Kasumi-1 (cell line): Measurements from ENCODE around the gene FEM1A.
A peak's percentile ranks its signal among the peaks of the same experiment; 100 is the strongest.
"Not testable (repeated sequence)": the region's sequence is repeated elsewhere in the genome, so short reads cannot be mapped to it uniquely, and the experiment has no call there.

Source experiments
- DNase-seq, 2 experiments: peaks; one replicate each; lab custom pipeline; 2025; lab: John Stamatoyannopoulos, UW

Gene FEM1A, protein sequence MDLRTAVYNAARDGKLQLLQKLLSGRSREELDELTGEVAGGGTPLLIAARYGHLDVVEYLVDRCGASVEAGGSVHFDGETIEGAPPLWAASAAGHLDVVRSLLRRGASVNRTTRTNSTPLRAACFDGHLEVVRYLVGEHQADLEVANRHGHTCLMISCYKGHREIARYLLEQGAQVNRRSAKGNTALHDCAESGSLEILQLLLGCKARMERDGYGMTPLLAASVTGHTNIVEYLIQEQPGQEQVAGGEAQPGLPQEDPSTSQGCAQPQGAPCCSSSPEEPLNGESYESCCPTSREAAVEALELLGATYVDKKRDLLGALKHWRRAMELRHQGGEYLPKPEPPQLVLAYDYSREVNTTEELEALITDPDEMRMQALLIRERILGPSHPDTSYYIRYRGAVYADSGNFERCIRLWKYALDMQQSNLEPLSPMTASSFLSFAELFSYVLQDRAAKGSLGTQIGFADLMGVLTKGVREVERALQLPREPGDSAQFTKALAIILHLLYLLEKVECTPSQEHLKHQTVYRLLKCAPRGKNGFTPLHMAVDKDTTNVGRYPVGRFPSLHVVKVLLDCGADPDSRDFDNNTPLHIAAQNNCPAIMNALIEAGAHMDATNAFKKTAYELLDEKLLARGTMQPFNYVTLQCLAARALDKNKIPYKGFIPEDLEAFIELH

GRCh38 chr19:4791183-4792018 is at the start of gene FEM1A:
Gene FEM1A (plus strand): TSS chr19:4791734. CDS start chr19:4791855, 121 bp downstream.
- peak; percentile 100 for DNase-seq

GRCh38 chr19:4742723-4743646 is 48.5 kb upstream of the FEM1A start:
- no peak for DNase-seq

- peak; percentile 31 to 49 for DNase-seq
These were observed 46.9 kb upstream of the FEM1A start for GRCh38 chr19:4744451-4745174.

GRCh38 chr19:4745175-4745574 is 46.4 kb upstream of the FEM1A start:
- DNase-seq = not testable (repeated sequence)

GRCh38 chr19:4745986-4746385 is 45.5 kb upstream of the FEM1A start:
- no peak for DNase-seq

DNA sequence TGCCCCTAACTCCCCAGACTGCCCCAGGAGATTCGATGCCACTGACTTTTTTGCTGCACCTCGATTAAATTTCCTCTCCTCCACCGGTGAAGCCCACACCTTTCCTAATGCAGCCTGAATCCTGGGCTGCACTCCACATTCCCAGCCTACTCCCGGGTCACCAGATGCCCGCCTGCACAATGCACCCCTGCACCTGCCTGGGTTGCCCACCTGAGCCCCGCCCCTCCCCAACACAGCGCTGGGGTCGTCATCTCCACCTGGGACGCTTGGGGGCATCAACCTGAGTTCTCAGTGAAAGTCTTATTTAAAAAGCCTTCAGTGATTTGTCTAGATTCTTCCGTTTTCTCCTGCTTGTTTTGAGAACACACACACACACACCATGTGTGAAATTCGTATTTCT is 43.3 kb upstream of the FEM1A start:
- DNase-seq = no peak

- no peak for DNase-seq
These were observed 42.9 kb upstream of the FEM1A start for GRCh38 chr19:4748589-4748988.

- no peak for DNase-seq
These were observed 41.5 kb upstream of the FEM1A start for GRCh38 chr19:4749870-4750590.

DNA sequence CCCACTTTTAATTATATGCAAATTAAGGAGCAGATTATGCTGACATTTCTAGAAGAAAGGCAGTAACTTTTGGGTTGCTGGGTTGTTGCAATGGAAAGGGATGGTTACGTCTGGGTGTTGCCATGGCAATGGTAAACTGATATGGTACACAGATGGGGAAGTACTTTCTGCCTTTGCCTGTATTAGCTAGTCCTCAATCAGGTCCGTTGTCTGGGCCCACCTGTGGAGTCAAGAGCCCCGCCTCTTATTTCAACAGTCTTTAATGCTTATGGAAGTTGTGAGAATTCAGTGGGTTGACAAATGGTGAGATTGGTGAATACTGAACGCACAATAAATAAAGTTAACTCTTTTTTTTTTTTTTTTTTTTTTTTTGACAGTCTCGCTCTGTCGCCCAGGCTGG is 37.3 kb upstream of the FEM1A start:
- DNase-seq = peak in 1 of 2 experiments; percentile 8

GRCh38 chr19:4755459-4755858 is 36.1 kb upstream of the FEM1A start:
- DNase-seq = no peak

DNA sequence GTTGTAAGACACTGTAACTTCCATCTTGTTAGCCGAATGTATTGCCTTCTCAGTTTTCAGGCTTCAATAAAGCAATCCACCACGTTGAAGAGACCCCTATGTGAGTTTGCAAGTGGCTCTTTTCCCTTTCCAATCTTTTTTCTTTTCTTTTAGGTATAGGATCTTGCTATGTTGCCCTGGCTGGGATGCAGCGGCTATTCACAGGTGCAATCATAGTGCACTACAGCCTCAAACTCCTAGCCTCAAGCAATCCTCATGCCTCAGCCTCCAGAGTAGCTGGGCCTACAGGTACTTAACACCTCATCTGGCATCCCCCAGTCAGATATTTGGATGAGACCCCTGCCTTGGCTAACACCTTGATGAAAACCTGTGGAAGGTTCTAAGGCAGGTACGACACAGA is 33.5 kb upstream of the FEM1A start:
- DNase-seq = no peak

- no peak for DNase-seq
These were observed 32.9 kb upstream of the FEM1A start for GRCh38 chr19:4758659-4759058.

- peak; percentile 50 to 55 for DNase-seq
These were observed 31.9 kb upstream of the FEM1A start for GRCh38 chr19:4759388-4760284.

DNA sequence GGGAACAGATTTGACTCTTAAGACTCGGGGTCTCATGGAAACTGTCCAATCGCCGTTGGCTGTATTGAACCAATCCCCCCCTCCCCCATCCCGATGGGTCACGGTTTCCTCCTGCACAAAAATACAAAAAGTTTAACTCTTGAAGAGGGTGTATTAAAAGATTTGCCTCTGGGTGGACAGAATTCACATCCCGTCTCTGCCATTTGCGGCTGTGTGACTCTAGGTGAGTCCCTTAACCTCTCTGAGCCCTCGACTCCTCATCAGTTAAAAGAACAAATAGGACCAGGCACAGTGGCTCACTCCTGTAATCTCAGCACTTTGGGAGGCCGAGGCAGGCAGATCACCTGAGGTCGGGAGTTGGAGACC is 31.3 kb upstream of the FEM1A start:
- no peak for DNase-seq

- no peak for DNase-seq
These were observed 28.5 kb upstream of the FEM1A start for GRCh38 chr19:4763021-4763420.

- no peak for DNase-seq
These were observed 27.2 kb upstream of the FEM1A start for GRCh38 chr19:4764393-4764660.

DNA sequence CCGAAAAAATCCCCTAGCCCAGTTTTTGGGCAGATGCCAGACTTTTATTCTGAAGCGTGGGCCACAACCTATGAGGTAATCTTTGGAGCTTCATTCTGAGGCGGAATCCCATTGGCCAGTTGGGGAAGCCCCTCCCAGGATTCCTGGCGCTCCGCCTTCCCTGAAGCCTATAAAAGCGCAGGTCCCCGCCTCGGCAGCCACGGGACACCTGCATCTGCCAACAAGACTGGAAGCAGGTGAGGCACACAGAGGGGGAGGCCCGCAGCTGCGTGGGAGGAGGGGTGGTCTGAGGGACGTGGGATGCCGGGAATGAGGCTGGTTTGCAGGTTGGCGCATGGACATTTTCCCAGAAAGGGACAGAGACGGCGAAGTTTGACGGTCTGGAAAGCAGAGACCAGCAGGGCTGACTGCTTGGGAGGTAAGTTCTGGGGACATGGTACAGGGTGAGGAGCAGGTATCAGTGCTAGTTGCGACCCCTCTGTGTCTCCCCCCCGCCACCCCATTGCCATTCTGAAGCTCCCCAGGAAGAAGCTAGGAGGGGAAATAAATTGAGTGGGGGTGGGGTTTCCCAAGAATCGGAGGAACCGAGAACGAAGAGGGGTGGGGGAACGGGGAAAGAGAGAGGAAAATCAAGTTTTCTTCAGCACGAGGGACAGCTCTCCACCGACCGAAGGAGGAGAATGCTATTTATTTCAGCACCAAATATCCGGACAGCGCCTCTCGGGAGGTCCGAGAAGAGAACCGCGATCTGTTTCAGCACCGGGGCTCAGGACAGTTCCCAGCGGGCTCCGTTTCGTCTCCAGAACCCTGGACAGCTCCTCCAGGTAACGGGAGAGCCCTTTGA is 22.4 kb upstream of the FEM1A start:
- DNase-seq = peak; percentile 88

GRCh38 chr19:4772566-4772965 is 19.0 kb upstream of the FEM1A start:
- DNase-seq = no peak
